ENCODE measurements around the gene LANCL2.
A peak's percentile ranks its signal among the peaks of the same experiment; 100 is the strongest.
"Not testable (repeated sequence)": the region's sequence is repeated elsewhere in the genome, so short reads cannot be mapped to it uniquely, and the experiment has no call there.

LANCL2 gene, protein sequence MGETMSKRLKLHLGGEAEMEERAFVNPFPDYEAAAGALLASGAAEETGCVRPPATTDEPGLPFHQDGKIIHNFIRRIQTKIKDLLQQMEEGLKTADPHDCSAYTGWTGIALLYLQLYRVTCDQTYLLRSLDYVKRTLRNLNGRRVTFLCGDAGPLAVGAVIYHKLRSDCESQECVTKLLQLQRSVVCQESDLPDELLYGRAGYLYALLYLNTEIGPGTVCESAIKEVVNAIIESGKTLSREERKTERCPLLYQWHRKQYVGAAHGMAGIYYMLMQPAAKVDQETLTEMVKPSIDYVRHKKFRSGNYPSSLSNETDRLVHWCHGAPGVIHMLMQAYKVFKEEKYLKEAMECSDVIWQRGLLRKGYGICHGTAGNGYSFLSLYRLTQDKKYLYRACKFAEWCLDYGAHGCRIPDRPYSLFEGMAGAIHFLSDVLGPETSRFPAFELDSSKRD

DNA sequence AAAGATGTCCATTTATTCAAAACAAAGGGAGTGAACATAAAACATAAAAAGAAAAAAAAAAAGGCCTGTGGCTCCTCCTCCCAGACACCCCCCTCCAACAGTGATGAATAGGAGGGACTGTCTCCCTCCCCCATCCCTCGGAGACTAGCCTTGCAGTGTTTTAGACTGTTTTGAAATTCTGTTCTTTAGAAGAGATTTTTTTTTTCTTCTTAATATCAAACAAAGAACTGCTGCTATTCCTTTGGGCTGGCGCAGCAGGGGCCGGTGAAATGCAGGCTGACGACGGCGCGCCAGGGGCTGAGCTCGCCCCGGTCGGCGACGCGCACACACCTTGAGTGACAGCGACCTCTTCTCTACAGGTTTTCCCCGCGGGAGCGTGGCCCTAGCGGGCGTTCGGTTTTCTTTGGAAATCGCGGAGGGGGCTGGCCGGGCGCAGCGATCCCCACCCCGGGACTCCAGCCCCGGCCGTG, at the start of gene LANCL2:
TSS of gene LANCL2 (plus strand) at position 133 of the 470 bp plus-strand sequence. CDS start 689 bp downstream, outside the sequence.
- peak; percentile 66 for DNase-seq

DNA sequence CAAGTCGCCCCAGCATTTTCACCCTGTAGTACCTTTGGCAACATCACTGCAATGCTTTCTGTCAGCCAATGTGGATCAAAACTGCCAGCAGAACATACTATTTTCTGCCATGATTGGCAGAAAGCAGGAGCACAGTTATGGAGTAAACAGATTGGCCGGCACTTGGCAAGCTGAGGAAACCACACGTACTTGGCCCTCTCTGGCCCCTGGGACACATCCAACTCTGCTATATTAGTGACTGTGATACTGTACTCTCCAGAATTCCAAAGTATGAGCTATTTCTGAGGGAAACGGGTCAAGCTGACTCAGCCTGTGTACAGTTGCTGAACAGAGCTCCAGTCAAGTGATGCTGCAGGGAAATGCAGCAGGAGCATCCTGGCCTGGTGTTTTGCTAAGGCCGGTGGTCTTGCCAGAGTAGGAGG, 39.8 kb upstream of the LANCL2 start:
- no peak for DNase-seq

DNA sequence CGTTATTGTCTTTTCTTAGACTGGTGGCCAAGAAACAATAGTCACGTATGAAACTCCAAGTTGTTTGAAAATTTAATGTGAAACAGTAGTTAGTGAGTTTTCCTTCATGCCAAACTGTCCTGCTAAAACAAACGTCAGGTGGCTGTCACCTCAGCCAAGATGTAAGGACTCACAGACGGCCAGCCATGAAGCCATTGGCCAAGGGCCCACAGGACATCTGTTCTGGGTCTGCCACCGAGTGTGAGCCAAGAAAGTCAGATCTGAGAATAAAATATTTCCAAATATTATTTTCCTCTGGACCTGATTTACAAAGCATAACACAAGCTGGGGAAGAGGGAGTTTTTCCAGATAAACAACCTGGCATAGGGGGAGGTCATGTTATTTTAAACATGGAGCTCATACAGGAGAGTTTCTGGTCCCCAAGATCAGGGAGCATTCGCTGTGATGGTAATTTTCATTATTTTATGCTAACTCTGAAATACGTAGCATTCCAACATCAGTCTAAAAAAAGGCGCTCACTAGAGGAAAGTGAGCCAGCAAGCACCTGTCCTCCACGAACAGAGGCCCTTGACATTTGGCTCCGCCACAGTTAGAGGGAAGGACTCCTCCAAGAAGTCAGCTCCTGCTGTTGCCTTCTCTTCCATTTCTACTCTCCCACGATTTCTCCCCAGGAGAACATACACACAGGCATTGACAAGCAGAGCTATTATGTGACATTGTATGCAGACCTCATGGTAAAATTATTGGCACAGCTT, 38.9 kb upstream of the LANCL2 start:
- DNase-seq: no peak

DNA sequence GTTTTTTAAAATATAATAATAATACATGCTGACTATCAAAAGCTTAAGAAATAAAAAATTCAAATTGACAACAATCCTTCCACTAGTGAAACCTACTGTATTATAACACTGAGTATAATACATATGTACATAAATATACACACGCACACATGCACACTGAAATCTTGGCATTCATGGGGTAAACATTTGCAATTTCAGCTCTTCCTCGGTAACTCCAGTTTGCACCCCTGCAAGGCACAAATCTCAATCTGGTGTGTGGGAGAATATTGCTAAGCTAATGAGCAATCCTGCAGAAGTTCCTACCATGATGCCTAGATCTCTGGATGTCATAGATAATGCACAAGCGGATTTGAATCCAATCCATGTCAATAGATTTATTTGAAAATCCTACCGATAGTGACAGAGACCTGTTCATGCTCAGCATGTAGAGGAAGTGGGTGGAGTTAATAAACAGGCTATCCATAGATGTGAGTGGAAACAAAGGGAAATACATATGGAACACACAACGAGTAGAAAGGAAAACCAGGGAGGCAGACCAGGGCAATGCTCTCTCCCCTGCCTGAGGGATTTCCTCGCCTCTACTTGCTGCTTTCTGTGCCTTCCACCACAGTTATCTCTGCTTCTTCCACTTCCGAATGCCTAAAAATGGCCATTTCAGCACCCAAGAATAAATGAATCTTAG, 38.1 kb upstream of the LANCL2 start:
- no peak for DNase-seq

DNA sequence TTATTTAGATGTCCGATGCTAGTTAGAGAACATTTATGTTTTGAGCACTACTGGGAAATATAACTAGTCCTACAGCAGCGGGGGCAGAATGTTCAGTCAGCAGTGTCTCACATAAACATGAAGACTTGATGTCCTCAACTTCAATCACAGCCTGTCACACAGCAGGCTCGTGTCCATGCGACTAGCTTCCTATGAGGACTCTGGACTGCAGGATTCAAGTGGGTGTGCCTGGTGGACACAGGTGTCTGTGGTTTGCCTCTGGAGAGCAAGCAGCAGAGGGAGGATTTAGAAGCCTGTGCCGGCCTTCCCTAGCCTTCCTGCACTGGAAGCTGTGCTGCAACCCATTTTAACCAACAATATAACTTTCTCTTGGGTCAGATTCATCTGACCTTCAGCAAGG, 30.0 kb upstream of the LANCL2 start:
- DNase-seq: no peak

DNA sequence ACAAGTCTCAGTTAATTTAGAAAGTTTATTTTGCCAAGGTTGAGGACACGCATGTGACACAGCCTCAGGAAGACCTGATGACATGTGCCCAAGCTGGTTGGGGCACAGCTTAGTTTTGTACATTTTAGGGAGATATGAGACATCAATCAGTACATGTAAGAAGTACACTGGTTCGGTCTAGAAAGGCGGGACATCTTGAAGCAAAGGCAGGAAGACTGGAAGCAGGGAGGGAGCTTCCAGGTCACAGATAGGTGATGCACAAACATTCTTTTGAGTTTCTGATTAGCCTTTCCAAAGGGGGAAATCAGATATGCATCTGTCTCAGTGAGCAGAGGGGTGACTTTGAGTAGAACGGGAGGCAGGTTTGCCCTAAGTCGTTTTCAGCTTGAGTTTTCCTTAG, 29.4 kb upstream of the LANCL2 start:
- no peak for DNase-seq

DNA sequence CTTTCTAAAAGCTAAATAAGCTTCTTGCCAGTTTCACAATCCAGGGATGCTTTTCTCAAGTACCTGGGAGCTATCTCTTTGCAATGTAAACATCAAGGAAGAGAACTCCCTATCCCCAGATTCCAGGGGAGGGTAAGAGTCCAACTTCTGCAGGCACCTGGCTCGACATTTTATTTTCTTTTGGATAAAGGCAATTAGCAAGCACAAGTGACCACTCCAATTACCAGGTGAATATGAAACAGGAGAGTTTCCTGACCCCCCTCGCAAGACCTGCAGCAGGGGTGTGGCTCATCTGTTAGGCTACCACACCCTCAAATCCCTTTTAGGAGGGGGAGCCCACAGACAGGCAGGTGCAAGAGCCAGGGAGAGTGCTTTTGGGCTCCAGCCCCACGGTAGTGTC, 28.6 kb upstream of the LANCL2 start:
- no peak for DNase-seq

DNA sequence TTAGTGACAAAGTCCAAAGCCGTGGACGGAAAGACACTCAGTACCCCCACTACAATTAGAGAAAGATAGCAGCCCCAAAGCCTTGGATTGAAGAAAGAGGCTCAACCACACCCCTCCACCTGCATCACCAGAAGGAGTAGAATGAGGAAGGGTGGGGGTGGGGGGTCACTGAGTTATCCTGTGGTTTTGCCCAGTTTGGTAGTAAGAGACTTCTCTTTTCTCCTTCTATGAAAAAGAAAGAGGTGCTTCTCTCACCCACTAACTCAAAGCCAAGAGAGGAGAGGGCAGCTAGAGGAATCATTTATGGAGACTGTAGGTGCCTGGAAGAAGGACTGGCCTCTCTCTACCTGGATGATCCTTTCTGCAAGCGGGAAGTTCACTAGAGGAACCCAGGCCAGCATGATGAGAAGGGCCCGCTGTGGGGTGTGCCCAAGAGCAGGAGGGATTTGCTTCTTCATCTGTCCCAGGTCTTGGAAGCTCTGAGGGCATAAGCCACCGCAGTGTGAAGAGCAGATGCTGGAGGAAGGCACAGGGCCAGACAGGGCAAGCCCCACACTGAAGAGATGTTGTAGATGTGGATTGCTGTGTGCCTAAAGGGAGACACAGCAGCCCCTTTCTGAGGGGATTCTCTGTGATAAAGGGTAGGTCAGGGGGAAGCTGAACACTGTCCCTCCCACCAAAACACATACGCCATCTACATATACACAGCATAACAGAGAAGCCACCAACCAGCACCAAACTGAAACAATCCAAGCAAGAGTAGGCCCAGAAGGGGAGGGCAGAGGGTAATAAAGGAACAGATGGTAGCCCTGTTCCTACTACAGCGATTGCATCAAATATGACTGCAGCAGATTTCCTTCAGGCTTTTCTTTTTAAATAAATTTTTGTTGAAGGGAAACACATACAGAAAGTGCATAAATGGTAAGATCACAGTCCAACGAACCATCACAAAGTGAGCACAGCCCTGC, 25.8 kb upstream of the LANCL2 start:
- DNase-seq: no peak

DNA sequence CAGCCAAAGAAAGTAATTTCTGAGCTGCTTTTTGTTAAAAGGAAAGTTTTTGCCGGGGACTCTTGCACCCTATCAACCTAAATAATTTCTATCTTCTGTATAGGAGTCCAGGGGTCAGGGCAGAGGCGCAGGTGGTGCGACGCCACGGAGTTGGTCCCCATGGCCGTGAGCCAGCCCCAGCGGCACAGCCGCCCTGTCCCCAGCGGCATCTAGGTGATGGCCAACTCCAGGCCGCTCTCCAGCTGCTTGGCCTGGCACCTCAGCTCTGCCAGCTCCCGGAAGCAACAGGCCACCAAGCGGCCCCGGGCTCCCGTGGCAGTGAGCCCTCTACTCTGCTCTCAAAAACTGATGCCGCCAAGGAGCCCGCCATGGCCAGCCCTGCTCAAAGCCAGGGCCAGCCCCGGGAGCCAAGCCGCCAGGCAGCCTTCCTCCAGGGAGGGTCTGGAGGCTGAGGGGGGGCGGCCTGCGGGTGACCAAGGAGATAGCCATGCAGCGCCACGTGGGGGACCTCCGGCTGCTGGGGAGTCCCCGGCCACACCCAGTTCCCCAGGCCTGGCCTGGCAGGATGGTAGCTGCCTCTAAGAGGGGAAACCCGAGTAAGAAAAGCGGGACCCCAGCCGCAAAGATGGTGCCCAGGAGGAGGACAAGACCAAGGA, 22.8 kb upstream of the LANCL2 start:
- DNase-seq: no peak

DNA sequence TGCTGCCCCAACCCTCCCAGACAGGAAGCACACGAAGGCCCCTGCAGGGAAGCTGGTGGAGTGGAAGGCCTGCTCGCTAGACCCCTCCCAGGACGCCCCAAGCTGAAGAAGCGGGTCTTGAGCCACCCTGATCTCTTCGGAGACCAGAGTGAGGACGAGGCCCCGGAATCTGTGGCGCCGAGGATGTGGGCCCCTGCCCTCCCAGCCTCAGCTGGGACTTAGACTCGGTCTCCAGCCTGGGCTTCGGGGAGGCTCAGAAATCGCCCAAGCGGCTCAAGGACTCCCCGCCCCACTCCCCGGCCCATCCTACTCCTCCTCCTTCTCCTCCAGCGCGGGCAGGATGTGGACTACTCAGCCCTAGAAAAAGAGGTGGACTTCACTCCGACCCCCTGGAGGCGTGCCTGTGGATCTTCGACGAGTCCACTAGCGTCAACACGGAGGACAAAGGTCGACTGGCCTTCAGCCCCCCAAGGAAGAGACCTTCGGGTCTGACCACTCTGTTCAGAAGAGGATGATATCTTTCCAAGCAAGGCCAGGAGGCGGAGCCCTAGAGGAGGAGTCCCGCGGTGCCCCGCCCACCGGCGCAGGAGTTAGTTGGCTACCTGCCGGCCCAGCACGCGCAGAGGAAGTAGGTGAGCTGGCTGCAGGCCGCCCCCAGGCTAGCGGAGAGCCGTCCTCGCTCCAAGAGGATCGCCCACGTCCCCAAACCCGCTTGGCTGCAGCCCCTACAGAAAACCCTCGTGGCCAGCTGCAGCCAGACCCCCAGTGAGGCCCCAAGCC, 21.9 kb upstream of the LANCL2 start:
- DNase-seq: no peak

DNA sequence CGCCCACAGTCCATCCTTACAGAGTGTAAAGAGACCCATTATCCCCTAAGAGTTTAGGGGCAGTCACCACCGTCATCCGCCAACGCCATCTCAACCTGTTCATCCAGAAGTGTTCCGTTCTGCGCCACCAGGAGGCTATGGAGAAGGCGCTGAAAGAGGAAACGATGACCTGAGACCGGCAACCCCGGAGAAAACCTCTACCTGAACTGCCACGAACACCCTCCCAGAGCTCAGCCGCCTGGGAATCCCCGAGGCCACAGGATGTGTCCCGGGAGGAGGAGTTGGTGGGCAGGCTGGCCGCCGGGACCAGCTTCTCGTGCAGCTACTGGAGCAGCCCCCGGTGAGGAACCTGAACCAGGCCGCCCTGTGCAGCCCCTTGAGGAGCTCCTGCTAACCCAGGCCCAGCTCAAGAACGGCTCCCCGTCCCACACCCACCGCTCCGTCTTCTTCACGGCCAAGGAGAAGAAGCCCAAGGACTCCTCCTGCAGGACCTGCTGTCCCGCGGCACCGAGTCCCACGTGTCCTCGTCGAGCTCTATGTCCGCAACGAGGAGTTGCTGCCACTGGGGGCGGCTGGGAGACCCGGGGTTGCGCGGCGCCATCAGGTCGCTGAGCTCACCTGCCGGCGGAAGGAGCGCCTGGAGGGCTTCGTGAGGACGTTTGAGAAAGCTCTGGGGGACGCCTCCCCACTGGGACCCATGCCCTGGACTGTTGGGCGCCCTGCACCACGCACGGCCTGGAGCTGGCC, 21.1 kb upstream of the LANCL2 start:
- no peak for DNase-seq

DNA sequence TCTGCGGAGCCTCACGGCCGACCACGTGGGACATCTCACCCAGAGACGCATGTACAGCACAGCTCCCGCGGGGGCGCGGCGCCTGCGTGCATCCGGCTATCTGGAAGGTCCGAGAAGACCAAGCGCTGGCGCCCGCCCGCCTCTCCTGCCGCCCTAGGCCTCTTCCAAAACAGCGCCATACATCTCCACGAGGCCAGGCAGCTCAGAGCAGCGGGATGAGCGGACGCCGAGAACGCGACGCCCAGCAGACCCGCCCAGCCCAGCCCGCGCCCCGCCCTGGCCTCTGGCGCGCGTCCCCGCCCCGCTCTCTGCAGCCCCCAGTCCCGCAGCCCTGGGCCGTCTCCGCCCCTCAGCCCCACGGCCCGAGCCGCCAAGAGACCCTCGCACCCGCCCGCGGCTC, 20.3 kb upstream of the LANCL2 start:
- DNase-seq: no peak

DNA sequence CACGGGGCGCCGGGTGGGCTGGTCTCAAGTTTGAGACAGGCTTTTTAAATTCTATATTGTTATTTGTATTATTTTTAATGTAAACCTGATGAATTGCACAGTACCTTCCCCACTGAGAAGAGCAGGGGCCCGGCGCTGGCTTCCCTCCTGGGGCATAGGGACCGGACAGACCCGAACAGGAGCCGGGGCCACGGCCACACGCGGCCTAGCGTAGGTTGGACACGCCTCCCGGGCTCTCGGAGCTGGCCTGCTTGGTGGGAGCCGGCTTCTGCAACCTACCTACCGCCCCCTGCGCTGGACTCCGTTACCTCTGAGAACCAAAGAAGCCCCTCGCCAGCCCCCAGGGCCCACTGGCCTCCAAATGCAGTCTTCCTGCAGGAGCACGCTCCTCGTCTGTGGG, 19.8 kb upstream of the LANCL2 start:
- DNase-seq: no peak

DNA sequence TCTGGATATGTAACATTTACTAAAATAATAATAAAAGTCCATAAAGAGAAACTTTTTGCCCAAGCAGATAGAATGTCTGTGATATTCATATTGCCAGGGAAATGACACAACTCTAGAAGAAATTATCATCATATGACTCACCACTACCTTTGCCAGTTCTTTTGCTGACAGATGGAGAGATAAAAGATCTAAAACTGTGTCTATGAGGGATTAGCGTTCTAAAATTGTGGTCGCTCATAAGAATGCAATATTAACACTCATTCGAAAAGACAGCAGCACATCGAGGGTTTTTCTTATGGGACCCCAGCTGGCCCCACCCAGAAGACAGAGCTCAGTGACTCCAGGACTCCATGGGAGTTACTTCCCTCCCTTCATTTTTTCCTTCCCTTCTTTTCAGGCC, 16.6 kb upstream of the LANCL2 start:
- no peak for DNase-seq

DNA sequence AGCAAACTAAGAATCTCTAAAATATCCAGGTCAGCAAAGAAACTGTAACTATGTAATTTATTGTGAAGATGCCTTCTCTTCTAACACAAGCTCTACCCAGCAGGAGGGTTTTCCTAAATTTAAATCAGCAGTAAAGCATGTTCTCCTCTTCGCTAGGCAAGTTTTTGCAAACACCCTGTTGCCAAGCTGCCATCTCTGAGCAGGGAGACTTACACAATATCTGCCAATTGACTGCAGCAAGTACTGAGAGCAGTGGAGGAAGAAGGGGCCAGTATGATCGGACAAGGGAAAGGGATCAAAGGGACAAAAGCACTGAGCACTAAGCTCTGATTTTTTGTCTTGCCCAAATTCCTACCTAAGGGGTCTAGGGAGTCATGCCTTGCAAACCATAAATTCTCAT, 16.0 kb upstream of the LANCL2 start:
- no peak for DNase-seq

DNA sequence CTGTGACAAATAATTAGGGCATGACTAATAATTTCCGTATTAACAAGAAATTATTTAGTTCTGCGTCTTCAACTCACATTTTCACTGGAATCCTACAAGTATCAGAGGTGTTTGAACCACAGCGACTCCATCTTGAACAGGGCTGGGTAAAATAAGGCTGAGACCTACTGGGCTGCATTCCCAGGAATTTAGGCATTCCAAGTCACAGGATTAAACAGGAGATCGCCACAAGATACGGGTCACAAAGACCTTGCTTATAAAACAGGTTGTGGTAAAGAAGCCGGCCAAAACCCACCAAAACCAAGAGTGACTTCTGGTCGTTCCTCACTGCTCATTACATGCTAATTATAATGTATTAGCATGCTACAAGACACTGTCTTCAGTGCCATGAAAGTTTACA, 14.9 kb upstream of the LANCL2 start:
- no peak for DNase-seq

DNA sequence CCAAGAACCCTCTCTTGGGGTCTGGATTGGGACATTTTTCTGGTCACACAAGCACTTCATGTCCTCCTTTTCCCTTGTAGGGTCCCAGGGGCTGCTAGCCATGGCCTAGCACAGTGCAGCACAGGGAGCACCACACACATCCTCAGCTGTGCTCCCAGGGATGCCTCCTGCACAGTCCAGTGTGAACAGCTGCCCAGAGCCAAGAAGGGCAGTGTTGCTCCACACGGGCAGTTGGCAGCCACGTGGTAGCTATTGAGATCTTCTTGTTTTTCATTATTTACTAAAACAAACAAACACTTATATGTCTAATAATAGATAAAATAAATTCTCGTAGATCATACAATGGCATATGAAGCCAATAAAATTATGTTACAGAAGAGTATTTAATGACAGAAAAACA, 13.9 kb upstream of the LANCL2 start:
- DNase-seq: no peak

DNA sequence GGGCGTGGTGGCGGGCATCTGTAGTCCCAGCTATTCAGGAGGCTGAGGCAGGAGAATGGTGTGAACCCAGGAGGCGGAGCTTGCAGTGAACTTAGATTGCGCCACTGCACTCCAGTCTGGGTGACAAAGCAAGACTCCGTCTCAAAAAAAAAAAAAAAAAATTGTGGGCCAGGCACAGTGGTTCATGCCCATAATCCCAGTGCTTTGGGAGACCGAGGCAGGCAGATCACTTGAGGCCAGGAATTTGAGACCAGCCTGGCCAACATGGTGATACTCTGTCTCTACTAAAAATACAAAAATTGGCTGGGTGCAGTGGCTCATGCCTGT, 12.2 kb upstream of the LANCL2 start:
- not testable (repeated sequence) for DNase-seq

DNA sequence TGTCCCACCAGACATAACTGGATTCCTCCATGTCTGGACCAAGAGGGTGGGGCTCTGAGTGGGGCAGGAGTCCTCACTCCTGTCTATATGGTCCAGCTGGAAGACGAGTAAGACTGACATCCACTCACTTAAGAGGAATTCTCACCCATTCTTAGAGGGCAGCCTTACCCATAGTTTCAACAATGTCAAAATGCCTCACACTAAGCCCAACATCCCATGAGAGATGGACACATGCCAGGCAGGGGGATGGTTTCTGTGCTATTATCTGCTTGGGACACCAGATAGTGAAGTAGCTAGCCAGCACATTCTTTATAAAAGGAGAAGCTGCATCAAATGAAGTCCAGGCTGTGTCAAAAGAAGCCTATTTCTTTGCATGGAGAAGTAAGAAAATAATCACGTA, 4.7 kb upstream of the LANCL2 start:
- DNase-seq: no peak

DNA sequence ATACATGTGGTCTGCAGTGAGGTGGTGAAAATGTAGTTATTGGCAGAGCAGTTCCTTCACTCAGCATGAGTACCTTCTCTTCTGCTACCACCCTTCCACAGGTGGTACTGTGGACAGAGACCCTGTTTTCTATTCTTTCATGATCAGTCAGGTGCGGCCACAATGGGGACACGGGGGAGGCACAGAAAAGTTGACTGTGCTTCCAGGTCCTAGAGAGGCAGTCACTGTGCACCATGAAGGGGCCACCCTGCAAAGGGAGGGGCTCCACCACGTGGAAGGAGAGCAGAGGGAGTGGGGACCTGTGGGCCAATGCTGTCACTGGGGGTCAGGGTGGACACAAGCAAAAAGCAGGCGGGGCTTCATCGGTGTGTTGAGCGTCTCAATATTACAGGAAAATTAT, 3.6 kb upstream of the LANCL2 start:
- no peak for DNase-seq
